Liver (tissue), 3 donors: ENCODE results near the gene ASXL1.

ENCODE experiments used
- CTCF ChIP-seq: fragments of 150-350 bp; IDR thresholded peaks from 2 replicates; pipeline ENCODE4 v1.5.1; 2017; ENCODE audit warnings: improper control_type of control experiment, low read depth, low read length; ENCODE audit not compliant: missing input control
- FOXA2 ChIP-seq: IDR thresholded peaks from 2 replicates; pipeline ENCODE4 v1.6.1; 2016; ENCODE audit warnings: antibody characterized with exemption
- RAD21 ChIP-seq, 2 donors: IDR thresholded peaks; 2 replicates each; pipeline ENCODE4 v1.6.1; 2016; ENCODE audit warnings: antibody characterized with exemption in 2 of 2, mild to moderate bottlenecking in 2 of 2
- YY1 ChIP-seq: IDR thresholded peaks from 2 replicates; pipeline ENCODE4 v1.6.1; 2016; ENCODE audit warnings: antibody characterized with exemption, mild to moderate bottlenecking
- donor health status: healthy.
- donor health status: healthy.

GRCh38 chr20:32447136-32448027, 89.3 kb downstream of the ASXL1 start:
- TF ChIP-seq RAD21 (IDR thresholded peaks at IDR 0.05) (no peak), CTCF (no peak), YY1 (no peak), FOXA2 (no peak)
